Stimulated activated CD4-positive, alpha-beta T cell treated with anti-CD3 and anti-CD28 coated beads, TNF-alpha, amount 100 ng/mL, for 48 hours (primary cell): ENCODE data around the gene CTNNA2.

Experiments
- DNase-seq, 3 donors: peaks; one replicate each; pipeline ENCODE4 v3.0.0-alpha.2; 2020; ENCODE audit warnings: low read depth in 3 of 3

The CTNNA2 gene

GRCh38 chr2:79713131-79713785 is 200.4 kb downstream of the CTNNA2 start:
- DNase-seq, result no peak

GRCh38 chr2:79714283-79714682 is 201.4 kb downstream of the CTNNA2 start:
- DNase-seq, result no peak

- DNase-seq, result no peak
Measured at GRCh38 chr2:79715338-79715737, 202.5 kb downstream of the CTNNA2 start.

- no peak for DNase-seq
Measured at GRCh38 chr2:79716266-79716665, 203.4 kb downstream of the CTNNA2 start.

GRCh38 chr2:79717364-79718007 is 204.6 kb downstream of the CTNNA2 start:
- DNase-seq, result no peak

- DNase-seq, result no peak
Measured at GRCh38 chr2:79721061-79721460, 208.2 kb downstream of the CTNNA2 start.

GRCh38 chr2:79721966-79722365 is 209.1 kb downstream of the CTNNA2 start:
- no peak for DNase-seq

- no peak for DNase-seq
Measured at GRCh38 chr2:79723830-79724229, 211.0 kb downstream of the CTNNA2 start.

GRCh38 chr2:79729532-79729931 is 216.7 kb downstream of the CTNNA2 start:
- no peak for DNase-seq

GRCh38 chr2:79734518-79734917 is 221.7 kb downstream of the CTNNA2 start:
- no peak for DNase-seq

- no peak for DNase-seq
Measured at GRCh38 chr2:79740879-79741443, 228.1 kb downstream of the CTNNA2 start.

GRCh38 chr2:79750321-79750720 is 237.5 kb downstream of the CTNNA2 start:
- no peak for DNase-seq

GRCh38 chr2:79757526-79757925 is 244.7 kb downstream of the CTNNA2 start:
- DNase-seq, result no peak

GRCh38 chr2:79758042-79758441 is 245.2 kb downstream of the CTNNA2 start:
- no peak for DNase-seq

- DNase-seq, result no peak
Measured at GRCh38 chr2:79758749-79759282, 246.0 kb downstream of the CTNNA2 start.

GRCh38 chr2:79770926-79771325 is 258.1 kb downstream of the CTNNA2 start:
- DNase-seq, result no peak

- DNase-seq, result no peak
Measured at GRCh38 chr2:79771493-79771892, 258.6 kb downstream of the CTNNA2 start.

GRCh38 chr2:79774016-79774415 is 261.2 kb downstream of the CTNNA2 start:
- DNase-seq, result no peak

GRCh38 chr2:79776461-79776860 is 263.6 kb downstream of the CTNNA2 start:
- DNase-seq, result no peak

GRCh38 chr2:79780781-79781180 is 267.9 kb downstream of the CTNNA2 start:
- no peak for DNase-seq

GRCh38 chr2:79782576-79783452 is 270.0 kb downstream of the CTNNA2 start:
- no peak for DNase-seq
